Measurements from ENCODE around the gene GASK1A.

- TF ChIP-seq CTCF (conservative IDR thresholded peaks at IDR 0.05; ENCODE audit: low read depth in 2 of 2) = no peak
- TF ChIP-seq ZNF462 (CRISPR knock-in tag; IDR thresholded peaks at IDR 0.05) = no peak
- no peak for TF ChIP-seq CREB1 (CRISPR knock-in tag; IDR thresholded peaks at IDR 0.05; ENCODE audit: low read depth)
- TF ChIP-seq POLR2AphosphoS5 (IDR thresholded peaks at IDR 0.05; ENCODE audit: low read depth) = no peak
- TF ChIP-seq EZH2 (IDR thresholded peaks at IDR 0.05; ENCODE audit: low read depth, unreplicated experiment) = no peak
- no peak for TF ChIP-seq REST (IDR thresholded peaks at IDR 0.05; ENCODE audit: unreplicated experiment)
- TF ChIP-seq ZNF331 (CRISPR knock-in tag; IDR thresholded peaks at IDR 0.05; ENCODE audit: low read depth) = no peak
- no peak for TF ChIP-seq EZH2phosphoT487 (IDR thresholded peaks at IDR 0.05; ENCODE audit: unreplicated experiment)
- TF ChIP-seq ZNF114 (CRISPR knock-in tag; IDR thresholded peaks at IDR 0.05) = no peak
- no peak for TF ChIP-seq ETS1 (IDR thresholded peaks at IDR 0.05)
- no peak for TF ChIP-seq NANOG (IDR thresholded peaks at IDR 0.05; ENCODE audit: borderline replicate concordance)
- TF ChIP-seq JUNB (IDR thresholded peaks at IDR 0.05; ENCODE audit: unreplicated experiment) = no peak
Measured at GRCh38 chr3:42970557-42970956, 8.6 kb upstream of the GASK1A start.

Data from GM23338 (cell line).